ENCODE data around the gene SRGN.

The SRGN gene

DNA sequence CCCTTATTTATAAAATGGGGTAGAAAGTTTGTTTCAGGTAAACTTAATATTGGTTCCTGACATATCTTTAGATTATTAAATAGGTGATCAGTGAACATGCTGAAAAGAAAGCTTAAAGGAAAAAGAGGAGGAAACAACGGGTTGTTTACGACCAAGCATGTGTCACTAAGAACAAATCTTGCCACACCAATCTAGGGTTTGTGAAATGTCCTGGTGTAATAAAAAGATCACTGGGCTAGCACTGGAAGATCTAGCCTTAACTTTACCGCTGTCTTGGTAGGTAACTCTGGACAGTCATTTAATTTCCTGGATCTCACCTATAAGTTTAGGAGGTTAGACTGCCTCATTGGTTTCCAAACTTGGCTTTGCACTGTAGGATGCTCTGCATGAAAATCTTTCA is 55.1 kb downstream of the SRGN start:
- DNase-seq = no peak

DNA sequence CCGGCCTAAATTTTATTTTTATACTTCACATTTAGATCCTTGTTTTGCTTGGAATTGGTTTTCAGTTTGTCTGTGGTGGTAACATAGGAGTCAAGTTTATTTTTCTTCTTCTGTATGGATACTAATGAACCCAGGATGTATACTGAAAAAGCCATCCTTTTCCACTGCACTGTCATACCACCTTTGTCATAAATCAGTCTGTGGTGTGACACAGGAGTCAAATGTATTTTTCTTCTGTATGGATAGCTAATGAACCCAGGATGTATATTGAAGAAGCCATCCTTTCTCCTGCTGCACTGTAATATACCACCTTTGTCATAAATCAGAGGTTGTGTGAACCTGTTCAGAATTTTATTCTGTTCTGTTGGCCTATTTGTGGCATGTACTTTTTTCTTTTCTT is 57.4 kb downstream of the SRGN start:
- no peak for DNase-seq

DNA sequence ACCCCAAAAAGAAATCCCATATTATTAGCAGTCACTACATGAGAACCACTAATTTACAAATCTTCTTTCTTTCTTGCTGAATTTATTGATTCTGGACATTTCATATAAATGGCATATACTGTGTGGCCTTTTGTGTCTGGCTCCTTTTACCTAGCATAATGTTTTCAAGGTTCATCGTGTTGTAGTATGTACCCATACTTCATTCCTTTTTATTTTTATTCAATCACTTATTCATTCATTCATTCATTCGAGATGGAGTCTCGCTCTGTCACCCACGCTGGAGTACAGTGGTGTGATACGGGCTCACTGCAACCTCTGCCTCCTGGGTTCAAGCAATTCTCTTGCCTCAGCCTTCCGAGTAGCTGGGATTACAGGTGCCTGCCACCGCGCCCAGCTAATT is 58.0 kb downstream of the SRGN start:
- no peak for DNase-seq

DNA sequence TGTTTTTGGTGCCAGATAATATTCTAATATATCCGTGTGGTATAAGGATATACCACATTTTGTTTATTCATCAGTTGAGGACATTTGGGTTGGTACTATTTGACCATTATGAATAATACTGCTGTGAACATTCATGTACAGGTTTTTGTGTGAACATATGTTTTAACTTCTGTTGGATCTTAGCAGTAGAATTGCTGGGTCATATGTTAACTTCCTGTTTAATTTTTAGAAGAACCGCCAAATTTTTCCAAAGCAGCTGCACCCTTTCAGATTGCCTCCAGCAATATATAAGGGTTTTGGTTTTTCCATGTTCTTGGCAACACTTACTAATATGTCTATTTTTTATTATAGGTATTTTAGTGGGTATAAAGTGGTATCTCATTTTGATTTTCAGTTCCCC is 58.9 kb downstream of the SRGN start:
- DNase-seq = no peak

DNA sequence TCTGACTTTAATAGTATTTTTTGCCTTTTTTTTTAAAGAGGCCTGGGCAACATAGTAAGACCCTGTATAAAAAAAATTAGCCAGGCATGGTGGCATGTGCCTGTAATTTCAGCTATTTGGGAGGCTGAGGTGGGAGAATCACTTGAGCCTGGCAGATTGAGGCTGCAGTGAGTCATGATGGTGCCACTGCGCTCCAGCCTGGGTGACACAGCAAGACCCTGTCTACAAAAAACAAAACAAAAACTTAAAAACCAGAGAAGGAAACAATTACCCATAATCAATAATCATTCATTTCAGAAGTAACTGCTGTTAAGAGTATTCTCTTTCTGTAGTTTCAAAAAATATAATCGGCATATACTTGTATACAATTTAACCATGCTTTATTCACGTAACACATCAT is 64.1 kb downstream of the SRGN start:
- DNase-seq = no peak

DNA sequence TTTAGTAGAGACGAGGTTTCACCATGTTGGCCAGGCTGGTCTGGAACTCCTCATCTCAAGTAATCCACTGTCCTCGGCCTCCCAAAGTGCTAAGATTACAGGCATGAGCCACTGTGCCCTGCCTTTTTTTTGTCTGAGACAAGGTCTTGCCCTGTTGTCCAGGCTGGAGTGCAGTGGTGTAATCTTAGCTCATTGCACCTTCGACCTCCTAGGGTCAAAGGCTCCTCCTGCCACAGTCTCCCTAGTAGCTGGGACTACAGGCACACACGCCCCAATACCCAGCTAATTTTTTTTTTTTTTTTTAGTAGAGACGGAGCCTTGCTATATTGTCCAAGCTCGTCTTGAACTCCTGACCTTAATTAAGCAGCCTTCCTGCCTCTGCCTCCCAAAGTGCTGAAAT is 65.3 kb downstream of the SRGN start:
- DNase-seq = no peak

Data from NCI-H1930 (cell line).